ENCODE data around the gene ELMO2. TPM values are rescaled to one million over a fixed set of nuclear protein-coding genes. Genes with fewer than 3 reads are reported as not detected.

Gene ELMO2, protein sequence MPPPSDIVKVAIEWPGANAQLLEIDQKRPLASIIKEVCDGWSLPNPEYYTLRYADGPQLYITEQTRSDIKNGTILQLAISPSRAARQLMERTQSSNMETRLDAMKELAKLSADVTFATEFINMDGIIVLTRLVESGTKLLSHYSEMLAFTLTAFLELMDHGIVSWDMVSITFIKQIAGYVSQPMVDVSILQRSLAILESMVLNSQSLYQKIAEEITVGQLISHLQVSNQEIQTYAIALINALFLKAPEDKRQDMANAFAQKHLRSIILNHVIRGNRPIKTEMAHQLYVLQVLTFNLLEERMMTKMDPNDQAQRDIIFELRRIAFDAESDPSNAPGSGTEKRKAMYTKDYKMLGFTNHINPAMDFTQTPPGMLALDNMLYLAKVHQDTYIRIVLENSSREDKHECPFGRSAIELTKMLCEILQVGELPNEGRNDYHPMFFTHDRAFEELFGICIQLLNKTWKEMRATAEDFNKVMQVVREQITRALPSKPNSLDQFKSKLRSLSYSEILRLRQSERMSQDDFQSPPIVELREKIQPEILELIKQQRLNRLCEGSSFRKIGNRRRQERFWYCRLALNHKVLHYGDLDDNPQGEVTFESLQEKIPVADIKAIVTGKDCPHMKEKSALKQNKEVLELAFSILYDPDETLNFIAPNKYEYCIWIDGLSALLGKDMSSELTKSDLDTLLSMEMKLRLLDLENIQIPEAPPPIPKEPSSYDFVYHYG
- 19.5 to 21.4 TPM (median 20.6 TPM) in 5 replicates for total RNA-seq (2022; extraction: Qiagen RNA extraction; ENCODE audit: low read depth)

DNA sequence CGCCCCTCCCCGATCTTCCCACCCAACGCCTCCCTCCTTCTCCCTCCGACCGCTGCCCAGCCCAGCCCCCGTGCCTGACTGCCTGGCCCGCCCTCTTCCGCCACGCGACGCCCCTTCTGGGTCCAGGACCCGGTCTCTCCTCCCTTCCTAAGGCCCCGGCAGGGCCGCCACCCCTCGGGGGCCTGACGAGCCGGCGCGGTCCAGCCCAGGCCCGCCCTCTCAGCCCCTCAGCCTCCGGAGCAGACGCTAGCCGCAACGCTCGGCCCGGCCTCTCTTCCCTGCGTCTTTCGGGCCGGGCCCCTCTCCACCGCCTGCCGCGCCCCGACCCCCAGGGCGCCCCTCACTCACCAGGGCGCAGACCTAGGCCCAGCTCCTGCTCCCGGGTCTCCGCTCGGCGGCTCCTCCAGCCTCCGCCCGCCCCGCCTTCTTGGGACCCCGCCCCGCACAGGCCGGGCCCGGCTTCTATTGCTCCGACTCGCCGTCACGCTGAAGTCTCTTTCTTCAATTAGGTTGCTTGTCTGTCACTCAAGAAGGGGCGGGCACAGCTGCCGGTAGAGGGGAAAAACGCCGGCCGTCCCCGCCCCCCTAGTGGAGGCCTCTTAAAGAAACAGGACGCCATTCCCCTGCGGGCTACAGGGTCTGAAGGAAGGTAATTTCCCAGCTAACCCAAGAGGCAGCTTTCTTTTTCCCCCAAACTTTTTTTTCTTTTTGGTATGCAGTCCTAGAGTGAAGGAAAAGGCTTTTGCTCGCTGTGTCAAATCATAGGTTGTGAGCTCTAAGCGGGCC is at the start of gene ELMO2:
Gene ELMO2 (minus strand): TSS at position 416 of the 786 bp plus-strand sequence. CDS start 12,133 bp downstream, outside the sequence.

Other genes starting within 250 kb of the ELMO2 start
- 0.03 to 0.05 TPM in 2 of 5 replicates, not detected in the others for gene CDH22, start 98.1 kb downstream of the ELMO2 start, total RNA-seq (2022; extraction: Qiagen RNA extraction; ENCODE audit: low read depth)
- not detected in 5 replicates for gene ZNF334, start 106.9 kb upstream of the ELMO2 start, total RNA-seq (2022; extraction: Qiagen RNA extraction; ENCODE audit: low read depth)
- gene OCSTAMP, start 144.0 kb upstream of the ELMO2 start, total RNA-seq (2022; extraction: Qiagen RNA extraction; ENCODE audit: low read depth), result not detected in 5 replicates
- gene SLC13A3, start 244.8 kb upstream of the ELMO2 start, total RNA-seq (2022; extraction: Qiagen RNA extraction; ENCODE audit: low read depth), result 0.12 to 0.17 TPM in 2 of 5 replicates, not detected in the others